Kidney epithelial cell (primary cell): Measurements from ENCODE around the gene ZKSCAN5. TPM values are rescaled to one million over a fixed set of nuclear protein-coding genes. Genes with fewer than 3 reads are reported as not detected.
"Not testable (repeated sequence)": the region's sequence is repeated elsewhere in the genome, so short reads cannot be mapped to it uniquely, and the experiment has no call there.

Source experiments
- DNase-seq: peaks from one replicate; pipeline ENCODE4 v3.0.0-alpha.2; 2010; ENCODE audit warnings: low read depth
- H3K27me3 ChIP-seq: 2 replicates; pipeline ENCODE4 v1.6.0; 2011; ENCODE audit warnings: low read length; ENCODE audit not compliant: control insufficient read depth, insufficient read depth
- H3K36me3 ChIP-seq: 2 replicates; pipeline ENCODE4 v1.5.1; 2011; ENCODE audit warnings: low read length; ENCODE audit not compliant: control insufficient read depth, insufficient read depth
- H3K4me3 ChIP-seq: 2 replicates; pipeline ENCODE4 v1.5.1; 2011; ENCODE audit warnings: low read depth, mild to moderate bottlenecking, control low read depth, low read length
- total RNA-seq: library from RNA; depleted of rRNA; stranded (reverse); fragments of >200 nt; gene quantifications from 2 replicates; pipeline ENCODE4 v1.2.3, GENCODE V29; 2015
- TF ChIP-seq, protein P1 (sequence below): IDR thresholded peaks from 2 replicates; pipeline ENCODE4 v1.5.1; 2011; ENCODE audit warnings: mild to moderate bottlenecking, moderate library complexity, low read length, control low read depth, inconsistent platforms; ENCODE audit not compliant: insufficient read depth, poor library complexity, severe bottlenecking

The ZKSCAN5 gene
- total RNA-seq, 1 donor from 2014 or later: 11.5 TPM

DNA sequence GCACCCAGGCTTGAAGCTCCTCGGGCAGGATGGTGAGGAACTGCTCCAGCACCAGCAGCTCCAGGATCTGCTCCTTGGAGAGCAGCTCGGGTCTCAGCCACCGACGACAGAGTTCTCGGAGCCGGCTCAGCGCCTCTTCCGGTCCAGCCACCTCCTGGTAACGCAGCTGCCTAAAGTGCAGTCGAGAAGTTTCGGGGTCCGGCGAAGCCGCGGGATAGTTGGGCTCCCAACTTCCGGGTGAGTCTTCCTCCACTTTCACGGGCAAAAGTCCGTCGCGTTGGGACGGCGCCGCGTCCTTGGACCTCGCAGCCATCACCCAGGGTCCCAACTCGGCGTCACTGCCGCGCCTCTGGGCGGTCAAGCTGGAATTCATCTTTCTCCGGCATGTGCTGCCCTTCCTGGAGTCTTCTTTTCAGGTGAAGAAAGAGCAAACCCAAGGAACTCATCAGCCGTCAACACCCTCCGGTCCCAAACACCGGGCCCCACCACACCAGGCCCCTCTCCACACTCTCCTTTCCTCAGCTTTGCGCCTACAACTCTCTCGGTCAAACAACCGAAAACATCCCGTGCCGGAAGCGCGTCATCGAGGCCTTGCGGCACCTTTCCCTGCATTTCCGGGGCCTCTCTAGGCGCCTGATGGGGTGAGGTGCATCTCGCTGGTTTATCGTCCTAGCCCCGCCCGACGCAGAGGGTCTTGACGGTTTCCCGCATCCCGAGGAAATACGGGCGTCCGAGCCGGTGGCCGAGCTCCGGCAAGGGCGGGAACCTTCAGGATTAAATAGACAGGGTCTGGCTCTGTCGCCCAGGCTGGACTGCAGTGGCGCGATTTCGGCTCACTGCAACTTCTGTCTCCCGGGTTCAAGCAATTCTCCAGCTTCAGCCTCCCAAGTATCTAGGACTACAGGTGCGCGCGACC lies 4.5 kb upstream of the ZKSCAN5 start, which contains the start of gene ZNF394:
Gene ZNF394, minus strand, starts transcription at position 561 of the 916 bp plus-strand sequence. Its CDS starts 188 bp downstream, at position 373.
- Histone ChIP-seq H3K4me3 (peak within 1 kb of the TSS; percentile 97), H3K27me3 (no peaks in the 10 kb centered on the region), H3K36me3 (no peaks in the 10 kb centered on the region)
- peak; percentile 71 for DNase-seq
- TF ChIP-seq, protein P1, sequence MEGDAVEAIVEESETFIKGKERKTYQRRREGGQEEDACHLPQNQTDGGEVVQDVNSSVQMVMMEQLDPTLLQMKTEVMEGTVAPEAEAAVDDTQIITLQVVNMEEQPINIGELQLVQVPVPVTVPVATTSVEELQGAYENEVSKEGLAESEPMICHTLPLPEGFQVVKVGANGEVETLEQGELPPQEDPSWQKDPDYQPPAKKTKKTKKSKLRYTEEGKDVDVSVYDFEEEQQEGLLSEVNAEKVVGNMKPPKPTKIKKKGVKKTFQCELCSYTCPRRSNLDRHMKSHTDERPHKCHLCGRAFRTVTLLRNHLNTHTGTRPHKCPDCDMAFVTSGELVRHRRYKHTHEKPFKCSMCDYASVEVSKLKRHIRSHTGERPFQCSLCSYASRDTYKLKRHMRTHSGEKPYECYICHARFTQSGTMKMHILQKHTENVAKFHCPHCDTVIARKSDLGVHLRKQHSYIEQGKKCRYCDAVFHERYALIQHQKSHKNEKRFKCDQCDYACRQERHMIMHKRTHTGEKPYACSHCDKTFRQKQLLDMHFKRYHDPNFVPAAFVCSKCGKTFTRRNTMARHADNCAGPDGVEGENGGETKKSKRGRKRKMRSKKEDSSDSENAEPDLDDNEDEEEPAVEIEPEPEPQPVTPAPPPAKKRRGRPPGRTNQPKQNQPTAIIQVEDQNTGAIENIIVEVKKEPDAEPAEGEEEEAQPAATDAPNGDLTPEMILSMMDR: no peak

DNA sequence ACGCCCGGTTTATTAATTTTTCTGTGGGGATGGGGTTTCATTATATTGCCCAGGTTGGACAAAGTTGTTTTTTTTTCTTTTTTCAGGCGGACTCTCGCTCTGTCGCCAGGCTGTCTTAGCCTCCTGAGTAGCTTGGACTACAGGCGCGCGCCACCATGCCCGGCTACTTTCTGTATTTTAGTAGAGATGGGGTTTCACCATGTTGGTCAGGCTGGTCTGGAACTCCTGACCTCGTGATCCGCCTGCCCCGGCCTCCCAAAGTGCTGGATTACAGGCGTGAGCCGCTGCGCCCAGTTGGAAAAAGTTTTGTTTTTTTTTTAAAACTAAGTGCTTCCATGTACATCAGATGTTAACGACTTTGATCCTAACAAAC lies 3.8 kb upstream of the ZKSCAN5 start:
- H3K36me3 ChIP-seq: no peaks in the 10 kb centered on the region
- TF ChIP-seq, protein P1: no peak
- H3K4me3 ChIP-seq: peak overlapping the region; percentile 97
- DNase-seq: no peak
- H3K27me3 ChIP-seq: no peaks in the 10 kb centered on the region

DNA sequence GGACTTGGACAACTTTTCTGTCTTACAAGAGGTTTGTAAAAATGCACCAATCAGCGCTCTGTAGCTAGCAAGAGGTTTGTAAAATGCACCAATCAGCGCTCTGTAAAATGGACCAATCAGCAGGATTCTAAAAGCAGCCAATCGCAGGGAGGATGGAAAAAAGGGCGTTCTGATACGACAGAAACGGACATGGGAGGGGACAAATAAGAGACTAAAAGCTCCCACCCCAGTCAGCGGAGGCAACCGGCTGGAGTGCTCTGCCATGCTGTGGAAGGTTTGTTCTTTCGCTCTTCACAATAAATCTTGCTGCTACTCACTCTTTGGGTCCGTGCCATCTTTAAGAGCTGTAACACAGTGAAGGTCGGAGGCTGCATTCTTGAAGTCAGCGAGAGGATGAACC lies 3.2 kb upstream of the ZKSCAN5 start:
- DNase-seq, H3K27me3 ChIP-seq, H3K36me3 ChIP-seq, H3K4me3 ChIP-seq: not testable (repeated sequence)

DNA sequence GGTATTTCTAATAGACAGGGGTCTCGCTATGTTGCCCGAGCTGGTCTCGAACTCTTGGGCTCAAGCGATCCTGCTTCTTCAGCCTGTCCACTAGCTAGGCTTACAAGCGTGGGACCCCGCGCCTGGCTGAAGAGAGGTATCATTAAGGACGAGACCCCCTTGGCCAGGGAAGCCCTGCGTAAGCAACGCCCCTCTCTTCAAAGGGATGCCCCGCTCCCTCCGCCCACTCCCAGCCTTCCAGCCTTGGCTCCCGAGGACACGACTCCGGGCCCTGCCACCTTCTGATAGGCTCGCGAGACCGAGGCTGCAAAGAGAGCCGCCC lies 220 bp upstream of the ZKSCAN5 start:
- Histone ChIP-seq H3K27me3 (no peaks in the 10 kb centered on the region), H3K4me3 (peak overlapping the region; percentile 96), H3K36me3 (no peaks in the 10 kb centered on the region)
- peak; percentile 83 for DNase-seq
- TF ChIP-seq, protein P1: no peak

DNA sequence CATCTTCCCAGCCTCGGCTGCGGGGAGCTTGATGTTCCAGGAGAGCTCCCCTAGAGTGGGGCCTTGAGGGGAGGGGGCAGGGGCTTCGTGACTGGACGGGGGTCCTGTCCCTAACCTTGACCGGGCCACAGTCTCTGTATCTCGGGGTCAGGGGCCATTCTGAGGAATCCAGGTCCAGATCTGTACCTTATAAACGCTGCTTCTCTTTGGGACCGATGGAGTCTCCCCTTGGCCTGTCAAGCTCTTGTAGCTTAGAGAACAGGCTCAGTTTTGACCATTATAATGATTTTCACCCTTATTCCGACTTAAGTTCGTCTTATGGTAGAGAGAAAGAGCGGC lies 831 bp downstream of the ZKSCAN5 start:
- H3K4me3 ChIP-seq: peak overlapping the region; percentile 96
- no peaks in the 10 kb centered on the region for H3K27me3 ChIP-seq
- no peak for DNase-seq
- TF ChIP-seq, protein P1: no peak
- no peaks in the 10 kb centered on the region for H3K36me3 ChIP-seq

DNA sequence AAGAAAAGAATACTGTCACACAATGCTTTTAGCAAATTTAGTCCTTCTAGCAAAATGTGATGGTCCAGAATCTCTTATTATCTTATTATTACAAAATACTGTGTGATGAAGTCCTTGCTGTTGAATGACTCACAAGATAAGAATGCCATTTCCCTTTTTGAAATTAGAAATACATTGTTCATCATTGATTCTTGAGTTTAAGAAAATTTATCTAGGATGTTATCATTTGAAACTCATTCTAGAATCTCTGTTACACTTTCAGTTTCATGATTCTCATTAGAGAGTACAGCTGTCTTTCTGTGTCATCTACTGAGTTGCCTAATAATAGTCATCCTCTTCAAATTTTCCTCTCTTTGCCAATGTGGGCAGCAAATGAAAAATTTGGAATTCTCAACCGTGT lies 9.6 kb downstream of the ZKSCAN5 start:
- Histone ChIP-seq H3K4me3 (no peak overlapping the region), H3K36me3 (peaks cover 2% of the 10 kb centered on the region), H3K27me3 (no peaks in the 10 kb centered on the region)
- TF ChIP-seq, protein P1: no peak
- DNase-seq: no peak
